Neural progenitor cell (in vitro differentiated cells): Measurements from ENCODE around the gene XG. TPM values are rescaled to one million over a fixed set of nuclear protein-coding genes. Genes with fewer than 3 reads are reported as not detected.
A peak's percentile ranks its signal among the peaks of the same experiment; 100 is the strongest.

Experiments
- DNase-seq: peaks from one replicate; pipeline ENCODE4 v3.0.0-alpha.2; 2016; ENCODE audit warnings: low spot score
- H2AFZ ChIP-seq: fragments of 200-600 bp; sonication (generic); replicated peaks from 2 replicates; pipeline ENCODE4 v1.6.1; 2016; ENCODE audit warnings: antibody characterized with exemption
- H3F3A ChIP-seq: fragments of 200-600 bp; sonication (generic); 2 replicates; pipeline ENCODE4 v1.6.1; 2016; ENCODE audit warnings: antibody characterized with exemption, low read depth
- H3K27ac ChIP-seq: fragments of 200-600 bp; sonication (generic); 2 replicates; pipeline ENCODE4 v1.5.1; 2016; ENCODE audit warnings: mild to moderate bottlenecking
- H3K27me3 ChIP-seq: fragments of 200-600 bp; sonication (generic); 2 replicates; pipeline ENCODE4 v1.6.1; 2016; ENCODE audit warnings: mild to moderate bottlenecking, moderate library complexity
- H3K36me3 ChIP-seq: fragments of 200-600 bp; sonication (generic); 2 replicates; pipeline ENCODE4 v1.5.1; 2016
- H3K4me1 ChIP-seq: fragments of 200-600 bp; sonication (generic); 2 replicates; pipeline ENCODE4 v1.6.1; 2016; ENCODE audit warnings: mixed run types
- H3K4me2 ChIP-seq: fragments of 200-600 bp; sonication (generic); 2 replicates; pipeline ENCODE4 v1.6.1; 2016
- H3K4me3 ChIP-seq: fragments of 200-600 bp; sonication (generic); 2 replicates; pipeline ENCODE4 v1.5.1; 2016
- H3K79me2 ChIP-seq: fragments of 200-600 bp; sonication (generic); 2 replicates; pipeline ENCODE4 v1.6.1; 2016; ENCODE audit warnings: low read depth
- H3K9ac ChIP-seq: fragments of 200-600 bp; sonication (generic); 2 replicates; pipeline ENCODE4 v1.6.1; 2016
- H3K9me3 ChIP-seq: fragments of 200-600 bp; sonication (generic); 2 replicates; pipeline ENCODE4 v1.5.1; 2016; ENCODE audit warnings: low read depth
- H4K20me1 ChIP-seq: fragments of 200-600 bp; sonication (generic); 2 replicates; pipeline ENCODE4 v1.6.1; 2016; ENCODE audit warnings: low read depth
- H3K27ac Mint-ChIP-seq: 3 replicates; pipeline ENCODE4 v1.8.0; 2021; ENCODE audit warnings: mixed read lengths
- H3K27me3 Mint-ChIP-seq: 2 replicates; pipeline ENCODE4 v1.8.0; 2022; ENCODE audit warnings: low read depth, mild to moderate bottlenecking, inconsistent platforms, moderate library complexity, mixed read lengths; ENCODE audit not compliant: insufficient read depth
- H3K36me3 Mint-ChIP-seq: 3 replicates; pipeline ENCODE4 v1.8.0; 2021; ENCODE audit warnings: mixed read lengths
- H3K4me1 Mint-ChIP-seq: 3 replicates; pipeline ENCODE4 v1.8.0; 2021; ENCODE audit warnings: mixed read lengths
- H3K4me3 Mint-ChIP-seq: 3 replicates; pipeline ENCODE4 v1.8.0; 2021; ENCODE audit warnings: mild to moderate bottlenecking, moderate library complexity, mixed read lengths
- H3K9me3 Mint-ChIP-seq: 3 replicates; pipeline ENCODE4 v1.8.0; 2020; ENCODE audit warnings: mixed read lengths
- EZH2 ChIP-seq: fragments of 200-600 bp; sonication (generic); IDR thresholded peaks from 2 replicates; pipeline ENCODE4 v1.6.1; 2017; ENCODE audit warnings: antibody characterized with exemption, mild to moderate bottlenecking, moderate library complexity
- EZH2phosphoT487 ChIP-seq: fragments of 200-600 bp; sonication (generic); IDR thresholded peaks from 2 replicates; pipeline ENCODE4 v1.6.1; 2017; ENCODE audit warnings: antibody characterized with exemption
- total RNA-seq: library from RNA; depleted of rRNA; stranded (reverse); fragments of >200 nt; gene quantifications from 2 replicates; pipeline ENCODE4 v1.2.3, GENCODE V29; 2015; ENCODE audit warnings: low replicate concordance
- TF ChIP-seq, protein P1 (sequence below): fragments of 200-600 bp; sonication (generic); IDR thresholded peaks from 2 replicates; pipeline ENCODE4 v1.5.1; 2017; ENCODE audit warnings: antibody characterized with exemption, mild to moderate bottlenecking

XG gene
- total RNA-seq, 1 donor from 2014 or later = not detected

DNA sequence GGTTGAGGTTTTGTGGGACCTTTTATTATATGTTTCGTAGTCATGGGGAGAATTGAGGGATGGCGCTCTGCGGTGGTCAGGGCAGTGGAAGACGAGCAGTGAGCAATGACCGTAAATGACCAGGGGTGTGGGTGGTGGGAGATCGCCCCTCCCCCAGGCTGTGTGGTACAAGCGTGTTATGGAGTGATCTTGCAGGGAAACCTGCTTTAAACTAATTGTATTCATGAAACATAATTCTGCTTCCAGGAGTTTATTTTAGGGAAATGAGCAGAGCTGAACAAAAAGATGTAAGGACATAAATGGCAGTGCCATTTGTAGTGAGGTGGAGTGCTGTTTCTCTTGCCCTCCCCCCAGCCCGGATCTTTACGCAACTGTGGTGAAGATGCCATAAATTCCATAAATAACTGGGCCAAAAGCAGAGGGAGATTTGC, 97.0 kb downstream of the XG start:
- Histone ChIP-seq H3K27ac (no peak overlapping the region), H3K9ac (no peak overlapping the region), H3K27me3 (no peaks in the 10 kb centered on the region), H3F3A (peaks cover 13% of the 10 kb centered on the region), H3K4me2 (no peak overlapping the region), H2AFZ (no peak overlapping the region), H3K4me3 (no peak overlapping the region), H3K4me1 (peaks cover 7% of the 10 kb centered on the region), H4K20me1 (no peaks in the 10 kb centered on the region), H3K79me2 (no peaks in the 10 kb centered on the region), H3K36me3 (peaks cover 5% of the 10 kb centered on the region), H3K9me3 (no peaks in the 10 kb centered on the region)
- H3K9me3 Mint-ChIP-seq = peaks cover 4% of the 10 kb centered on the region
- H3K27me3 Mint-ChIP-seq = no peaks in the 10 kb centered on the region
- H3K36me3 Mint-ChIP-seq = peaks cover 27% of the 10 kb centered on the region
- no peak for DNase-seq
- peak overlapping the region; percentile 26 for H3K27ac Mint-ChIP-seq
- H3K4me1 Mint-ChIP-seq = peaks cover 18% of the 10 kb centered on the region
- no peak overlapping the region for H3K4me3 Mint-ChIP-seq
- no peak for TF ChIP-seq EZH2
- TF ChIP-seq EZH2phosphoT487 = no peak
- TF ChIP-seq, protein P1, sequence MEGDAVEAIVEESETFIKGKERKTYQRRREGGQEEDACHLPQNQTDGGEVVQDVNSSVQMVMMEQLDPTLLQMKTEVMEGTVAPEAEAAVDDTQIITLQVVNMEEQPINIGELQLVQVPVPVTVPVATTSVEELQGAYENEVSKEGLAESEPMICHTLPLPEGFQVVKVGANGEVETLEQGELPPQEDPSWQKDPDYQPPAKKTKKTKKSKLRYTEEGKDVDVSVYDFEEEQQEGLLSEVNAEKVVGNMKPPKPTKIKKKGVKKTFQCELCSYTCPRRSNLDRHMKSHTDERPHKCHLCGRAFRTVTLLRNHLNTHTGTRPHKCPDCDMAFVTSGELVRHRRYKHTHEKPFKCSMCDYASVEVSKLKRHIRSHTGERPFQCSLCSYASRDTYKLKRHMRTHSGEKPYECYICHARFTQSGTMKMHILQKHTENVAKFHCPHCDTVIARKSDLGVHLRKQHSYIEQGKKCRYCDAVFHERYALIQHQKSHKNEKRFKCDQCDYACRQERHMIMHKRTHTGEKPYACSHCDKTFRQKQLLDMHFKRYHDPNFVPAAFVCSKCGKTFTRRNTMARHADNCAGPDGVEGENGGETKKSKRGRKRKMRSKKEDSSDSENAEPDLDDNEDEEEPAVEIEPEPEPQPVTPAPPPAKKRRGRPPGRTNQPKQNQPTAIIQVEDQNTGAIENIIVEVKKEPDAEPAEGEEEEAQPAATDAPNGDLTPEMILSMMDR = no peak

DNA sequence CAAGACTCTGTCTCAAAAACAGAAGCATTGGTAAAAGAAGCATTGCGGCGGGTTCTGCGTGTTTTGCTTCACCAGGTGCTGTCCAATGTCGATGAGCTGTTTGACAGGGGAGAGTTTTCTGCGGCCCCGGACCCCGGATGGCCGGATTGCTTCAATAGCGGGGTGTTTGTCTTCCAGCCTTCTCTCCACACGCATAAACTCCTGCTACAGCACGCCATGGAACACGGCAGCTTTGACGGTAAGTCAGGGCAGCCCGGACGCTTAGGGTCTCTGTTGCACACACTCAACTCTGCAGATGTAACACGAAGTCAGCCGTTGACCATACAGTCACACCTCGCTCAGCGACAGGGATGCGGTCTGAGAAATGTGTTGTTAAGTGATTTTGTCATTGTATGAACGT, 103.1 kb downstream of the XG start:
- no peaks in the 10 kb centered on the region for H4K20me1 ChIP-seq
- H3K79me2 ChIP-seq = no peaks in the 10 kb centered on the region
- no peaks in the 10 kb centered on the region for H3K4me1 ChIP-seq
- H3K27ac Mint-ChIP-seq = no peak overlapping the region
- no peaks in the 10 kb centered on the region for H3K9me3 ChIP-seq
- no peak overlapping the region for H2AFZ ChIP-seq
- peaks cover 43% of the 10 kb centered on the region for H3K36me3 Mint-ChIP-seq
- no peak overlapping the region for H3K27ac ChIP-seq
- peaks cover 4% of the 10 kb centered on the region for H3K4me1 Mint-ChIP-seq
- no peaks in the 10 kb centered on the region for H3K9me3 Mint-ChIP-seq
- H3K27me3 ChIP-seq = no peaks in the 10 kb centered on the region
- H3K4me2 ChIP-seq = no peak overlapping the region
- TF ChIP-seq EZH2phosphoT487 = no peak
- no peak for TF ChIP-seq EZH2
- TF ChIP-seq, protein P1 = no peak
- no peak for DNase-seq
- H3K9ac ChIP-seq = no peak overlapping the region
- peaks cover 2% of the 10 kb centered on the region for H3K27me3 Mint-ChIP-seq
- H3F3A ChIP-seq = peaks cover 7% of the 10 kb centered on the region
- H3K4me3 Mint-ChIP-seq = no peak overlapping the region
- no peaks in the 10 kb centered on the region for H3K36me3 ChIP-seq
- H3K4me3 ChIP-seq = no peak overlapping the region

DNA sequence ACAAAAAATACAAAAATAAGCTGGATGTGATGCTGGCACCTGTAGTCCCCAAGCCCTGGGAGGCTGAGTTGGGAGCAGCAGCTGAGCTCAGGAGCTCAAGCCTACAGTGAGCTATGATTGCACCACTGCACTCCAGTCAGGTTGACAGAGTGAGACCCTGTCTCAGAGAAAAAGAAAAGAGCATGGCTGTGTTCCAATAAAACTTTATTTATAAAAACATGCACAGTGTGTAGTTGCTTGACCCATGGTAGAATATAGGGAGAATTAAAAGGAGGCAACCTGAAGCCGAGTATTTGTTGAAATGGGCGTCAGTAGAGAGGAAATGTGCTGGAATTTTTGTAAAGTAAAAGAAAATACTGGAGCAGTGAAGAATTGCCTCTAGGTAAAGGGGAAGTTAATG, 103.9 kb downstream of the XG start:
- Histone ChIP-seq H3K36me3 (no peaks in the 10 kb centered on the region), H3K79me2 (no peaks in the 10 kb centered on the region), H3K27ac (no peak overlapping the region), H3K4me1 (no peaks in the 10 kb centered on the region), H3K4me2 (no peak overlapping the region), H3K9ac (no peak overlapping the region), H4K20me1 (no peaks in the 10 kb centered on the region), H3K9me3 (no peaks in the 10 kb centered on the region), H2AFZ (no peak overlapping the region), H3F3A (peaks cover 7% of the 10 kb centered on the region), H3K4me3 (no peak overlapping the region), H3K27me3 (no peaks in the 10 kb centered on the region)
- H3K27me3 Mint-ChIP-seq = peaks cover 2% of the 10 kb centered on the region
- H3K9me3 Mint-ChIP-seq = no peaks in the 10 kb centered on the region
- no peaks in the 10 kb centered on the region for H3K4me1 Mint-ChIP-seq
- peaks cover 48% of the 10 kb centered on the region for H3K36me3 Mint-ChIP-seq
- H3K27ac Mint-ChIP-seq = peak overlapping the region; percentile 32
- no peak overlapping the region for H3K4me3 Mint-ChIP-seq
- DNase-seq = no peak
- no peak for TF ChIP-seq EZH2phosphoT487
- TF ChIP-seq, protein P1 = no peak
- TF ChIP-seq EZH2 = no peak
